ENCODE data around the gene MBLAC2. TPM values are rescaled to one million over a fixed set of nuclear protein-coding genes. Genes with fewer than 3 reads are reported as not detected.

MBLAC2 gene
- total RNA-seq, 1 donor from 2014 or later = 2.6 TPM

GRCh38 chr5:90488791-90489190 is 14.2 kb upstream of the MBLAC2 start:
- Mint-ChIP-seq H3K9me3 (ENCODE audit: unreplicated experiment) (no peaks in the 10 kb centered on the region), H3K4me1 (ENCODE audit: low read depth, unreplicated experiment) (no peaks in the 10 kb centered on the region), H3K4me3 (ENCODE audit: unreplicated experiment) (no peak overlapping the region), H3K27me3 (ENCODE audit: unreplicated experiment) (no peaks in the 10 kb centered on the region), H3K36me3 (ENCODE audit: unreplicated experiment) (no peaks in the 10 kb centered on the region), H3K27ac (ENCODE audit: unreplicated experiment) (no peak overlapping the region)
- no peak for DNase-seq
- TF ChIP-seq, protein P1, sequence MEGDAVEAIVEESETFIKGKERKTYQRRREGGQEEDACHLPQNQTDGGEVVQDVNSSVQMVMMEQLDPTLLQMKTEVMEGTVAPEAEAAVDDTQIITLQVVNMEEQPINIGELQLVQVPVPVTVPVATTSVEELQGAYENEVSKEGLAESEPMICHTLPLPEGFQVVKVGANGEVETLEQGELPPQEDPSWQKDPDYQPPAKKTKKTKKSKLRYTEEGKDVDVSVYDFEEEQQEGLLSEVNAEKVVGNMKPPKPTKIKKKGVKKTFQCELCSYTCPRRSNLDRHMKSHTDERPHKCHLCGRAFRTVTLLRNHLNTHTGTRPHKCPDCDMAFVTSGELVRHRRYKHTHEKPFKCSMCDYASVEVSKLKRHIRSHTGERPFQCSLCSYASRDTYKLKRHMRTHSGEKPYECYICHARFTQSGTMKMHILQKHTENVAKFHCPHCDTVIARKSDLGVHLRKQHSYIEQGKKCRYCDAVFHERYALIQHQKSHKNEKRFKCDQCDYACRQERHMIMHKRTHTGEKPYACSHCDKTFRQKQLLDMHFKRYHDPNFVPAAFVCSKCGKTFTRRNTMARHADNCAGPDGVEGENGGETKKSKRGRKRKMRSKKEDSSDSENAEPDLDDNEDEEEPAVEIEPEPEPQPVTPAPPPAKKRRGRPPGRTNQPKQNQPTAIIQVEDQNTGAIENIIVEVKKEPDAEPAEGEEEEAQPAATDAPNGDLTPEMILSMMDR (IDR thresholded peaks at IDR 0.05; ENCODE audit: partially characterized antibody, unreplicated experiment) = no peak

GRCh38 chr5:90484540-90484939 is 10.0 kb upstream of the MBLAC2 start:
- Mint-ChIP-seq H3K27me3 (ENCODE audit: unreplicated experiment) (peaks cover under 1% of the 10 kb centered on the region), H3K4me1 (ENCODE audit: low read depth, unreplicated experiment) (no peaks in the 10 kb centered on the region), H3K27ac (ENCODE audit: unreplicated experiment) (no peak overlapping the region), H3K36me3 (ENCODE audit: unreplicated experiment) (no peaks in the 10 kb centered on the region), H3K9me3 (ENCODE audit: unreplicated experiment) (no peaks in the 10 kb centered on the region), H3K4me3 (ENCODE audit: unreplicated experiment) (no peak overlapping the region)
- no peak for DNase-seq
- TF ChIP-seq, protein P1 (IDR thresholded peaks at IDR 0.05; ENCODE audit: partially characterized antibody, unreplicated experiment) = no peak

- H3K27ac Mint-ChIP-seq (ENCODE audit: unreplicated experiment) = no peak overlapping the region
- no peaks in the 10 kb centered on the region for H3K9me3 Mint-ChIP-seq (ENCODE audit: unreplicated experiment)
- H3K4me1 Mint-ChIP-seq (ENCODE audit: low read depth, unreplicated experiment) = no peaks in the 10 kb centered on the region
- no peak overlapping the region for H3K4me3 Mint-ChIP-seq (ENCODE audit: unreplicated experiment)
- no peaks in the 10 kb centered on the region for H3K36me3 Mint-ChIP-seq (ENCODE audit: unreplicated experiment)
- TF ChIP-seq, protein P1 (IDR thresholded peaks at IDR 0.05; ENCODE audit: partially characterized antibody, unreplicated experiment) = no peak
- no peak for DNase-seq
- peaks cover 2% of the 10 kb centered on the region for H3K27me3 Mint-ChIP-seq (ENCODE audit: unreplicated experiment)
These were observed 8.6 kb upstream of the MBLAC2 start for GRCh38 chr5:90483206-90483605.

DNA sequence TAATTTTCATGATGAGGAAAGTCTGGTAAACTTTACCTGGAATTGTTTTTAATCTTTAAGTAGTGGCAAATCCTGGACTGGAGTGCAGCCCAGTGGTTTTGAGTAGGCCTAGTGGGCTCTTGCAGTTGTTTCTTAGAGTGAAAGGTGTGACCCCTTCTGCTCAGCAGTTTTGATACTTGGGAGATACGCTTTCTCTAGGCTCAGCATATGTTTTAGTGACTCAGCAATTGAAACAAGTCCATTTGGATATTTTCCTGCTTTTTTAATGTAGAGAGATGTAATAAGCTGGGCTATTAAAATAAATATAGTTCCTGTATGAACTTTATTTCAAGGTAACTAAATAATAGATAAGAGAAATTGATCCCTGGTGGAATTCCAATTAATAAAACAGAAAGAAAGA is 6.1 kb upstream of the MBLAC2 start:
- H3K27ac Mint-ChIP-seq (ENCODE audit: unreplicated experiment) = no peak overlapping the region
- H3K27me3 Mint-ChIP-seq (ENCODE audit: unreplicated experiment) = peaks cover 2% of the 10 kb centered on the region
- DNase-seq = no peak
- no peak overlapping the region for H3K4me3 Mint-ChIP-seq (ENCODE audit: unreplicated experiment)
- TF ChIP-seq, protein P1 (IDR thresholded peaks at IDR 0.05; ENCODE audit: partially characterized antibody, unreplicated experiment) = no peak
- no peaks in the 10 kb centered on the region for H3K4me1 Mint-ChIP-seq (ENCODE audit: low read depth, unreplicated experiment)
- H3K36me3 Mint-ChIP-seq (ENCODE audit: unreplicated experiment) = no peaks in the 10 kb centered on the region
- no peaks in the 10 kb centered on the region for H3K9me3 Mint-ChIP-seq (ENCODE audit: unreplicated experiment)

- peaks cover 2% of the 10 kb centered on the region for H3K9me3 Mint-ChIP-seq (ENCODE audit: unreplicated experiment)
- peaks cover under 1% of the 10 kb centered on the region for H3K4me1 Mint-ChIP-seq (ENCODE audit: low read depth, unreplicated experiment)
- TF ChIP-seq, protein P1 (IDR thresholded peaks at IDR 0.05; ENCODE audit: partially characterized antibody, unreplicated experiment) = no peak
- H3K36me3 Mint-ChIP-seq (ENCODE audit: unreplicated experiment) = no peaks in the 10 kb centered on the region
- no peak for DNase-seq
- H3K27ac Mint-ChIP-seq (ENCODE audit: unreplicated experiment) = no peak overlapping the region
- H3K27me3 Mint-ChIP-seq (ENCODE audit: unreplicated experiment) = peaks cover 2% of the 10 kb centered on the region
- H3K4me3 Mint-ChIP-seq (ENCODE audit: unreplicated experiment) = no peak overlapping the region
These were observed 5.2 kb upstream of the MBLAC2 start for GRCh38 chr5:90479611-90480385.
